ENCODE measurements around the gene MACC1. TPM values are rescaled to one million over a fixed set of nuclear protein-coding genes. Genes with fewer than 3 reads are reported as not detected.

MACC1 gene
- total RNA-seq, 4 donors from 2014 or later, result 0.21 to 2.4 (median 1.2) TPM

- no peak for DNase-seq (ENCODE audit: low spot score in 2 of 2)
- Histone ChIP-seq H3K4me3 (no peak overlapping the region), H3K36me3 (no peaks in the 10 kb centered on the region), H3K9me3 (no peaks in the 10 kb centered on the region), H3K27ac (no peak overlapping the region), H3K4me1 (no peaks in the 10 kb centered on the region), H3K27me3 (no peaks in the 10 kb centered on the region)
- no peak for TF ChIP-seq POLR2A (IDR thresholded peaks at IDR 0.05)
- TF ChIP-seq CTCF (IDR thresholded peaks at IDR 0.05), result no peak
- no peak for TF ChIP-seq EP300 (IDR thresholded peaks at IDR 0.05)
- 76 to 80% methylated on average over 4 of the region's 4 CpGs for WGBS, 2 donors
These were observed 103.7 kb downstream of the MACC1 start for GRCh38 chr7:20113427-20114027.

- no peaks in the 10 kb centered on the region for H3K27me3 ChIP-seq
- no peak overlapping the region for H3K27ac ChIP-seq
- peaks cover 0 to 6% (median under 1%) of the 10 kb centered on the region in 4 donors for H3K4me1 ChIP-seq
- no peak for DNase-seq (ENCODE audit: low spot score in 2 of 2)
- H3K4me3 ChIP-seq, result no peak overlapping the region
- H3K36me3 ChIP-seq, result no peaks in the 10 kb centered on the region
- no peaks in the 10 kb centered on the region for H3K9me3 ChIP-seq
- TF ChIP-seq EP300 (IDR thresholded peaks at IDR 0.05) (no peak), POLR2A (IDR thresholded peaks at IDR 0.05) (no peak), CTCF (IDR thresholded peaks at IDR 0.05) (no peak)
These were observed 104.5 kb downstream of the MACC1 start for GRCh38 chr7:20112696-20113095.

GRCh38 chr7:20111821-20112542, 105.2 kb downstream of the MACC1 start:
- Histone ChIP-seq H3K4me1 (peaks cover 0 to 10% (median 2%) of the 10 kb centered on the region in 4 donors), H3K36me3 (no peaks in the 10 kb centered on the region), H3K9me3 (no peaks in the 10 kb centered on the region), H3K4me3 (no peak overlapping the region), H3K27ac (no peak overlapping the region), H3K27me3 (no peaks in the 10 kb centered on the region)
- TF ChIP-seq CTCF (IDR thresholded peaks at IDR 0.05) (no peak), POLR2A (IDR thresholded peaks at IDR 0.05) (no peak), EP300 (IDR thresholded peaks at IDR 0.05) (no peak)
- WGBS, 2 donors, result 87 to 88% methylated on average over 2 of the region's 2 CpGs
- DNase-seq (ENCODE audit: low spot score in 2 of 2), result no peak

- 55 to 62% methylated on average over 3 of the region's 3 CpGs for WGBS, 2 donors
- no peaks in the 10 kb centered on the region for H3K27me3 ChIP-seq
- no peak for DNase-seq (ENCODE audit: low spot score in 2 of 2)
- peak overlapping the region in 1 of 4 donors; percentile 60 for H3K27ac ChIP-seq
- H3K36me3 ChIP-seq, result no peaks in the 10 kb centered on the region
- no peak overlapping the region for H3K4me3 ChIP-seq
- peaks cover 0 to 10% (median 2%) of the 10 kb centered on the region in 4 donors for H3K4me1 ChIP-seq
- no peak for TF ChIP-seq EP300 (IDR thresholded peaks at IDR 0.05)
- TF ChIP-seq POLR2A (IDR thresholded peaks at IDR 0.05), result no peak
- TF ChIP-seq CTCF (IDR thresholded peaks at IDR 0.05), result no peak
- no peaks in the 10 kb centered on the region for H3K9me3 ChIP-seq
These were observed 109.6 kb downstream of the MACC1 start for GRCh38 chr7:20107582-20107981.

GRCh38 chr7:20104696-20105095, 112.5 kb downstream of the MACC1 start:
- no peak for DNase-seq (ENCODE audit: low spot score in 2 of 2)
- Histone ChIP-seq H3K27ac (peak overlapping the region in 1 of 4 donors; percentile 49), H3K4me3 (no peak overlapping the region), H3K9me3 (no peaks in the 10 kb centered on the region), H3K4me1 (peaks cover 0 to 10% (median 2%) of the 10 kb centered on the region in 4 donors), H3K27me3 (no peaks in the 10 kb centered on the region), H3K36me3 (no peaks in the 10 kb centered on the region)
- WGBS, 2 donors, result 56 to 74% methylated on average over 1 of the region's 1 CpG
- no peak for TF ChIP-seq CTCF (IDR thresholded peaks at IDR 0.05)
- TF ChIP-seq EP300 (IDR thresholded peaks at IDR 0.05), result no peak
- no peak for TF ChIP-seq POLR2A (IDR thresholded peaks at IDR 0.05)

Data from tibial nerve (tissue), 4 donors.